MM.1S (cell line): ENCODE results near the gene FOXL2NB.

Source experiments
- EZH2 ChIP-seq: fragments of 300-600 bp; sonication (generic); optimal IDR thresholded peaks from 2 replicates; pipeline ENCODE3; 2017; ENCODE audit warnings: low read depth, mild to moderate bottlenecking, antibody characterized with exemption, low read length, mixed read lengths
- TF ChIP-seq, protein P1 (sequence below): fragments of 300-600 bp; sonication (generic); IDR thresholded peaks from 2 replicates; pipeline ENCODE4 v1.5.1; 2016; ENCODE audit warnings: antibody characterized with exemption, low read length, mixed read lengths

GRCh38 chr3:138936741-138937689 is 10.0 kb upstream of the FOXL2NB start:
- TF ChIP-seq, protein P1, sequence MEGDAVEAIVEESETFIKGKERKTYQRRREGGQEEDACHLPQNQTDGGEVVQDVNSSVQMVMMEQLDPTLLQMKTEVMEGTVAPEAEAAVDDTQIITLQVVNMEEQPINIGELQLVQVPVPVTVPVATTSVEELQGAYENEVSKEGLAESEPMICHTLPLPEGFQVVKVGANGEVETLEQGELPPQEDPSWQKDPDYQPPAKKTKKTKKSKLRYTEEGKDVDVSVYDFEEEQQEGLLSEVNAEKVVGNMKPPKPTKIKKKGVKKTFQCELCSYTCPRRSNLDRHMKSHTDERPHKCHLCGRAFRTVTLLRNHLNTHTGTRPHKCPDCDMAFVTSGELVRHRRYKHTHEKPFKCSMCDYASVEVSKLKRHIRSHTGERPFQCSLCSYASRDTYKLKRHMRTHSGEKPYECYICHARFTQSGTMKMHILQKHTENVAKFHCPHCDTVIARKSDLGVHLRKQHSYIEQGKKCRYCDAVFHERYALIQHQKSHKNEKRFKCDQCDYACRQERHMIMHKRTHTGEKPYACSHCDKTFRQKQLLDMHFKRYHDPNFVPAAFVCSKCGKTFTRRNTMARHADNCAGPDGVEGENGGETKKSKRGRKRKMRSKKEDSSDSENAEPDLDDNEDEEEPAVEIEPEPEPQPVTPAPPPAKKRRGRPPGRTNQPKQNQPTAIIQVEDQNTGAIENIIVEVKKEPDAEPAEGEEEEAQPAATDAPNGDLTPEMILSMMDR = no peak
- no peak for TF ChIP-seq EZH2
